Fibroblast of skin of right quadriceps (primary cell): ENCODE results near the gene COX5A.

Source experiments
- DNase-seq: peaks from one replicate; pipeline ENCODE4 v3.0.0-alpha.2; 2013

COX5A gene

DNA sequence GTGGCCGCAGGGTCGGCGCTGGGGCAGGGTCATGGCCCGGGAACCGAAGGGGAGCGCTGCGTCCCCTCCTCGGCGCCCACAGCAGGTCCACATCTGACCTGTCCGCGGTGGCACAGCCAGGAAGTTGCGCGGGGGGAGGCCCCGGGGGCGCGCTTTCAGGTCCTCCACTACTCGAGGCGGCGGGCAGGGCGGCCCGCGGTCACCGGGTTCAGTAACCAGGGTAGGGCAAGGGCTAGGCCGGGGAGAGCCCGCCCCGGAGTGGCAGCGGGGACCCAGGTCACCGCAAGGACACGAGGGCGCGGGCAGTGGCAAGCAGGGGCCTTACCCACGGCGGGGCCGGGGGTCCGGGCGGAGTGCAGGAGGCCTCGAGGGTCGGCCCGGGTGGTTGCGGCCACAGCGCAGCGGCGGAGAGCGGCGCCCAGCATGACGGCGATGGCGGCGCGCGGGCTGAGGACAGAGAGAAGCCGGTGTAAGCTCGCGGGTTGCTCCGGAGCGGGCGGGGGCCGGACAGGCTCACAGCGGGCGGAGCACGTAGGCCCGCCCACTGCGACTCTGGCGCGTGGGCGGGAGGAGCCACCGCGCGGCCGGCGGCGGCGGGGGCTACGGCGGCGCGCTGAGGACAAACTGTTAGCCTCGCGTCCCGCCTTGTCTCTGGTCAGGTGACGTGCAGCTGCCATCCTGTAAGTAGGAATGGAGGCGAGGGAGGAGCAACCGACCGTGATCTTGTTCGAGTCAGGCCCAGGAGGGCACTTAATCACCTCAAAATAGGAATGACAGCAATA lies at the start of gene COX5A:
COX5A (minus strand) TSS at position 484 of the 782 bp plus-strand sequence; CDS start at position 425, 59 bp downstream.
- DNase-seq, result peak; percentile 97

DNA sequence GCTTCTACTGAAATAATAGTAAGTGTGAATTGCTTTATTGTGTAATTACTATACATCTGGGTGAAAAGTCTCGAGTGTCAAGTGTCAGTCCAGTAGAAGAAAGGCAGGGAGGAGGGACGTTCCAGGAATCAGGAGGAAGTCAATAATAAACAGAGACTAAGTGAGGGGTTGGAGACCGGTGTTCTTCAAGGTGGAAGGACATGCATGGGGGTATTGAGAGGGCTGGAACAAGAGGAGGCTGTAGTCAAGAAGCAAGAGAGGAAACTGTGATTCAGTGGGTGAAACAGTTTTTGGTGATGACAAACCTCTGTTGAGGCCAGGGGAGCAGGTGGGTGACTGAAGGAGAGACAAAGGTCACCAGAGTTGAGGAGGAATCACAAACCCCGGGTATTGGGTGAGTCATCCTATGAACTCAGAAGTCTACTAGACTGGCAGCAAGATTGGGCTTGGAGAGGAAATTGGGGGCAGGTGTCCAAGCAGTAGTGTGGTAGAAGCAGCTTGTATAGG lies 45.9 kb upstream of the COX5A start:
- no peak for DNase-seq

DNA sequence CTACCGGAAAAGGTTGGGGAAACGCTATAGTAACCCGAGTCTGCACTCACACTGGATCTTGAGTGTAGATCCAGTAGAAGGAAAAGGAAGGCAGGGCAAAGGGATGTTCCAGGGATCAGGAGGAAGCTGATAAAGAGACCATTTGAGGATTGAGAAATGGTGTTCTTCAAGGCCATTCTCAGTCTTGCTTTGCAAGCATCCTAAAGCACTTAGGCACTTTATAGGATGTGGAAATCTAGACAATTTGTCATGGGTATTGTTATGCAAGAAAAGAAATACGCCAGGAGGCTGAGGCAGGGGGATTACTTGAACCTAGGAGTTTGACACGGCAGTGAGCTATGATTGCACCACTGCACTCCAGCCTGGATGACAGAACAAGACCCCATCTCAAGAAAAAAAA lies 44.3 kb upstream of the COX5A start:
- DNase-seq, result no peak

DNA sequence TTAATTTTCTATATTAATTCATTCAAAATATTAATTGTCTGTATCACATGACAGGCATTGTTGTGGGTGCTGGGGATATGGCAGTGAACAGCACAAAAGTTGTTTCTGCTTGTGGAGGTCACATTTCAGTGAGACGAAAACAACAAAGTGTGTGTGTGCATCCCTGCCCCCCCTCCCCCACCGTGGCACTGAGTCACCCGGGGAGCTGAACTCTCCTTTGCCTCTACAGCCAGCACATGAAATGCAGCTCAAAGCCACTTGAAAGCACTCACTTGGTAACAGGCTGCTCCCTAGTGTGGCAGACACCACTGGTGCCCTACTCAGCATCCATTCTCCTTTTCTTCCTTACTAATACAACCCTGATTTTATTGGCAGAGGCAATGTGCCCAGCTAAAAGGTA lies 40.6 kb upstream of the COX5A start:
- no peak for DNase-seq

DNA sequence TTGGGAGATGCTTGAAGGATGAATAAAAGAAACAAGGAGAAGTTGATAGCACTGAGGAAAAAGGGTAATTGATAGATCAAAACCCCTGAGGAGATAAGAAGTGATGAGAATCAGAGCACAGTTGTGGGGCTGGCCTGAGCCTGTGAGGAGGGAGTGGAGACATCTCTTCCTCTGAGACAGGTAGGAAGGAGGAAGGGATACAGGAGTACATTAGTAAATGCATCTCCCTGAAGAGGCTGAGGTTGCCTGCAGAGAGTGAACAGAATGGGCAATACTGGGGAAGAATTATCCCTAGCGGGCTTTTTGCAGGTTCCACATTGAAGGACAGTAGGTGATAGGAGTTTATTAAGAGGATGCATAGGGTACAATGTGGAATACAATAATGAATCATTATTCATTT lies 40.2 kb upstream of the COX5A start:
- DNase-seq, result no peak

DNA sequence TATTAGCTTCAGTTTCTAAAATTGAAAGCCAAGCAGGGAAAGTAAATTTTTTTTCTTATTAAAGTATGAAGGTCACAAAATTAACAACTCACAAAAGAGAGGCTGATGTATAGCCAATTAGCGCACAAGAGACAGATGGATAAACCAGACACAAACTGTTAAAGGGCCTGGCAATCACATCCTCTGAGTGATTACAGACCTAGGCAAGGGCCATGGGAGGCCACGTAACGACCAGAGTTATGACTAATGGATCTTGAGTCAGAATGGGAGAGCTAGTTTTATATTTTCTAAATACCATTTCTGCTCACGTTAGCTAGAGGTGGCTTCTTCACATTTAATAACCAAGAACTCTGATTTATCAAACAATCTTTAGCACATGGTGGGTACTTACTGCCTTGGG lies 39.7 kb upstream of the COX5A start:
- no peak for DNase-seq

DNA sequence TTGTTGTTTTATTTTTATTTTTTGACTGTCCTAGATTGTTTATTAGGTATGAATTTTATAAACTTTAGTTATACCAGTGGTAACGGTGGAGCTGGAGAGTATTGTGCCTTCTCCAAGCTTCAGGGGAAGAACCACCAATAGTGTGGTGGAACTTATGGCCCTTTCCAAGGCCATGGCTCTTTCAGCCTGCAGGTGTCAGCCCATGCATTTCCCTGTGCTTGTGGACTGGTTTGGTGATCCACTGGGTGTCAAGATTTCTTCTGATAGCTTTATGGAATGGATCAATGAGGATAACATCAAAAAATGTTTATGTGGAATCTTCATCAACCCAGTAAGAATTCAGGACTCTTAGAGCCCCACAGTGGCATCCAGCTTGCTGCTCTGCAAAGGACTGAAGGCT lies 38.3 kb upstream of the COX5A start:
- DNase-seq, result no peak

DNA sequence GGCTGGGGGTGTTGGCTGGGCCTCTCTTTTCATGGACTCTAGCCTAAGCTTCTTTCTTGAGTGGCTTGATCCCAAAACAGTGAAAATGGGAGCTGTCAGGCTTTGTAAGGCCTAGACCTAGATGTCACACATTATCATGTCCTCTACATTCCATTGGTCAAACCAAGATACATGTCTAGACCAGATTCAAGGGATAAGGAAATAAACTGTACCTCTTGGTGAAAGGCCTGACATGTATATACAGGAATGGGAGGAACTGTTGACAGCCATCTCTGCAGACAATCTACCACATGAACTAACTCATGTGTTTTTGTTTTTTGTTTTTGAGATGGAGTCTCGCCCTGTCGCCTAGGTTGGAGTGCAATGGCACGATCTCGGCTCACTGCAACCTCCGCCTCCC lies 29.8 kb upstream of the COX5A start:
- no peak for DNase-seq

DNA sequence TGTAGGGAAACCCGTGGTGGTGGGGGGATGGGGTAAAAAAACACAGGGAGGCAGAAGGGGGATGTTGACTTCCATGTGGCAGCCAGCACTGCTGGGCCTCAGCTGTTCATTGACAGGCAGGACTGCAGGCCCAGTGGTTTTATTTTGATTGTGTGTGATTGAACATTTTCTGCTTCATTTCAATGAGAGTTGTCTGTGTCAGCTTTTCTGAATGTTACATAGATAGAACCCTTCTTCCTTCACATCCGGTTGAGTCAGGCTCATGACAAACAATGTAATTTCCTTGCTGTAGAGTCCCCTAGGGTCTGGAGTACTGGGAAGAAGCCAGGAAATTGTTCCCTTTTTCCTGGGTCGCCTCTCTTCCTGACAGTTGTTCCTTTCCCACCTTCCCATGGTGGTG lies 26.9 kb upstream of the COX5A start:
- peak; percentile 65 for DNase-seq

DNA sequence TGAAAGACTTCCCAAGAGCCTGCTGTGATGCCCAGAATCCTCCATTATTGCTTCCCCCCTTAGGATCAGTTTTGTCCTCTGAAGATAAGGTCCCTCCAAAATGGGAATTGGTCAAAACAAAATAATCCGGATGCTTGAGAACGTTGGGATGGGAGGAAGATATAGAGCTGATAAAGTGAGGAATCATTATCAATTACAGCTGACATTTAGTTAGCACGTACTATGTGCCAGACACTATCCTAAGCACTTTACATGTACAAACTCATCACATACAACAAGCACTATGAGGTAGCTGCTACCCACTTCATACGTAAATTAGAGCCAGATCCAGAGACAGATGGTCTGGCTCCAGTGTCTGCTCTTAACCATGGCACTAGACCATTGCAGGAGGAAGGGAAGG lies 25.3 kb upstream of the COX5A start:
- no peak for DNase-seq

DNA sequence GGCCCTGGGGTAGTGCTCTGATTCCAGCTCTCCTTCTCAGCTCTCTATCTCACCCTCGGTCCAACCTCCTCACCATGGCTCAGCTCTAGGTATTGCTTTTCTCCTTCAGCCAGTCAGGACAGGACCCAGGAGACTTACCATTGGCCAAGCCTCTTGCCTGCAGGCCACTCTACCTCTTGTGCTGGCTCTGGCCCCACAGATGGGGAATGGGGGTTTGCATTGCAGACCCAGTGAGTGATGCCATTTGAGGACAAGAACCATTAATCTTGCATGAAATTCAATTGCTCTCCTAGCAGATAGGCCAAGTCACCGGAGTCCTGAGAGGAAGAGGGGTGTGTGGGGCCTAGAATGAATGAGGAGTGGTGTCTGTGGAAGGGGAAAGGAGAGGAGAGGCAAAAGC lies 24.8 kb upstream of the COX5A start:
- DNase-seq, result no peak

DNA sequence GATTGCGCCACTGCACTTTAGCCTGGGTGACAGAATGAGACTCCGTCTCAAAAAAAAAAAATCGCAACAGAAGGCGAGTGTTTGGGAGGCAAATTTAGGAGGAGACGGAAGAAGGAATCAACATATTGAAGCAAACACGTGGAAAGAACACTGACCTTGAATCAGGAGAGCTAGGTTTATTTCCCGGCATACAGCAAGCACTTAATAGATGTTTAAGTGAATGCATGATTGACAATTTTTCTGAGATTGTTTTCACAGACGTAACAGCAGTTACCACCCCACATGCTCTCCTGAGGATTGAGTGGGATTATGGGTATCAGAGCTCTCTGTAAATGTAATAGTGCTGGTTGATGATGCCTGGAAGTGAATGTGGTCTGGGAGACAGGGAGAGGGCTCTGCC lies 24.3 kb upstream of the COX5A start:
- no peak for DNase-seq

DNA sequence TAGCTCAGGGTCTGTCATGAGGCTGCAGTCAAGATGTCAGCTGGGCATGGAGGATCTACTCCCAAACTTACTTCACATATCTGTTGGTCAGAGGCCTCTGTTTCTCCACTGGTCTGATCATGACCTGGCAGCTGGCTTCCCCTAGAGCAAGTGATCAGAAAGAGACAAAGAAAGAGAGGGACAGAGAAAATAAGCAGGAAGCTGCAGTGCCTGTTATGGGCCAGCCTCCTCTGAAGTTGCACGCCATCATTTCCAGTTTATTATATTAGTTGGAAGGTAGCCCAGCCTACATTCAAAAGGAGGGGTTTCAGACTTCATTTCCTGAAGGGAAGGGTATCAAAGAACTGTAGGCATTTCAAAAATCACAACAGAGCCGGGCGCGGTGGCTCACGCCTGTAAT lies 23.7 kb upstream of the COX5A start:
- no peak for DNase-seq

DNA sequence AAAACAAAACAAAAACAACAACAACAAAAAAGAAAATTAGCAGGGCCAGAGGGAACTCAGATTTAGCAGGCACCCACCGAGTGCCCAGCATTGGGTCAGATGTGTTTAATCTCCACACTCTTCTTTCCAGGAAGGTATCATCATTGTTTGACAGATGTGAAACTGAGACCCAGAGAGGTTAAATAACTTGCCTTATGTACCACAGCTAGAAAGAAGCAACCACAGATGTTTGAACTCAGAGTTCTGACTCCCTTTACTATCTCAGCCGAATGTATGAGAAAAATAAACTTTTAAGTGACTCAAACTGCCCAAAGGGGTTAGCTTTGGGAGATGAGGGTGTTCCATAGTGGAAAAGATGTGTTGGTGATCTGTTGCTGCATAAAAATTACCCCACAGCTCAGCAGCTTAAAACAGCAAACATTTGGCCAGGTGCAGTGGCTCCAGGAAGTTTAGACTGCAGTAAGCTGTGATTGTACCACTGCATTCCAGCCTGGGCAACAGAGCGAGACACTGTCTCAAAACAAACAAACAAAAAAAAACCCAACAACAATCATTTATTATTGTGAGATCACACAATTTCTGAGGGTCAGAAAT lies 23.2 kb upstream of the COX5A start:
- DNase-seq, result no peak

DNA sequence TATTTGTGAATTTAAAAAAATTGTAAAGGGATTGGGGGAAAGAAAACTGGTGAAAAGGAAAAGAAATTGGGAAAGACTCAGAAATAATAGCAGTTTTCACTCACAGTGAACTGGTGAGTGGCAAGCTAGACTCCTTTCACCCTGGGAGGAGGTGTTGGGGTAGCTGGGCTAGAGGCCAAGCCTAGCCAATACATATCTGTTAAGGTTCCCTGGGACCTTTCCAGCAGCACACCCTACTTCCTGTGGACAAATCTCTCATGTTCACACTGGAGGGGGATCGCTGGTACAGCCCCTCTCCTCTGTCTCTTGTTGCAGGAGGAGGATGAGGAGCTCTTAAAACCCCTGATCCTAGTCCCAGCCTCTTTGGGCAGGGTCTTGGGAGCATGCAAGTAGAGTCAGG lies 22.4 kb upstream of the COX5A start:
- no peak for DNase-seq

DNA sequence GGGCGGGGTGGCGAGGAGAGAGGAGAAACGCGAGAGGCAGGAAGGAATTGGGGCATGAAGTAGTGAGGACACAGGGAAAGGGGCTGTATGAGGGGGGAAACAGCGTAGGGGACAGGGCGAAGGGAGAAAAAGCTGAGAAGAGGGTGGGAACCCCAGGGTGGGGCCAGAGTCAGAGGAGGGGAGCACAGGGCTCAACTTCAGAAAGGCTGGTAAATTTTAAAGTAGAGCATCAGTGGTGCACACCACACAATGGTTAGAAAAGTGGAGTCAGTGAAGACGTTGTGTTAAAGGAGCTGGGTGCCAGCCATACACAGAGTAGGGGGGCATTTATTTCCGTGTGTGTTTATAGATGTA lies 21.7 kb upstream of the COX5A start:
- no peak for DNase-seq

DNA sequence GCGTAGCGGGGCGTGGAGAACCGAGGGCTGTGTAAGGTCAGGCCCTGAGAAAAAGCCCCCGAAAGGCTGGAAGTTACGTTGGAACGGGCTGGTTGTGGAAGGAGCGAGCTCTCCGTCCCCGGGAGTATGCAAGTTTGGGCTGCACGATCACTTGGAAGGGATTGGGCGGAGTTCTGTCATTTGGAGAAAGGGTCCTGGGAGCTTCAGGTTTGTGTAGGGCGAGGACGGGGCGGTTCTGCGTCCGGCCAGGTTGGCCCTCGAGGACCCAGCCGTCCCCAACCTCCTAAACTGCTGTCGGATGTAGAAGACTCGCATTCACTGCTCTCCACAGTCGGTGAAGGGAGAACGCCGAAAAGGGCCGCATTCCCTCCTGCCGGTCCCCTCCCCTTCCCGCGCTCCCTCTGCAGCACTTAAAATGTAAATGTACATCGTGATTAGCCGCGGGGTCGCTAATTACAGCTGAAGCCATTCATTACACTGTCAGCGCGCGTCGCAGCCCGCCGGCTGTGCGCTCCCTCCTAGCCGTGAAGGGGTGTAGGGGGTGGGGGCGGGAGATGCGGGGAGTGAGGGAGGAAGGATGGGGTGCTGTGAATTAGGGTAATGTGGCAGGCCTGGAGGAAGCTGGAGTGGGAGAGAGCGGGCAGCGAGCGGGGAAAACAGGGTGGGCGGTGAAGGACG lies 21.2 kb upstream of the COX5A start:
- DNase-seq, result no peak

DNA sequence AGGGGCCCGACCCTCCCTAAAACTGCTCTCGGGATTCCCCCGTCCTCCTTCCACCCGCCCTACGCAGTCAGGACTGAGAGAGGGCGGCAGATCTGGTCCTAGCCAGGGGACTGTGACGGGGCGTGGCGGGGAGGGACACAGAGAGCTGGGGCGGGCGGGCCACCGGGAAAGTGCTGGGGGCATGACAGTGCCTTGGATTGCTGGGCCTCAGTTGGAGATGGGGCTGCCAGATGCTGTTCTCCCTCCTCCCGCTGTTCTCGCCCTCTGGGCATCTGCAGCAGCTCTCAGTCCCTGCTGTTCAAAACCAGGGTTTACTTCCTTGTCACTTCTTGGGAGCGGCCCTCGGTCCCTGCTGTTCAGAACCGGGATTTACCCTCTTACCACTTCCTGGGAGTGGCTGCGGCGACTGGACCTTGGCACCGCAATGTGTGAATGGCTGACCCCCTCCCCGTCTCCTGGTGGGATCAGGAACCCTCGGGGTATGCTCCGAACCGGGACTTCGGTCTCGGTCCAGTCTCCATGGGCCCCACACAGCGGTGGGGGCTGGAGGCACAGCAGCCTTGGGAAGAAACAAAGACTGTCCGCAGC lies 20.5 kb upstream of the COX5A start:
- DNase-seq, result peak; percentile 29

DNA sequence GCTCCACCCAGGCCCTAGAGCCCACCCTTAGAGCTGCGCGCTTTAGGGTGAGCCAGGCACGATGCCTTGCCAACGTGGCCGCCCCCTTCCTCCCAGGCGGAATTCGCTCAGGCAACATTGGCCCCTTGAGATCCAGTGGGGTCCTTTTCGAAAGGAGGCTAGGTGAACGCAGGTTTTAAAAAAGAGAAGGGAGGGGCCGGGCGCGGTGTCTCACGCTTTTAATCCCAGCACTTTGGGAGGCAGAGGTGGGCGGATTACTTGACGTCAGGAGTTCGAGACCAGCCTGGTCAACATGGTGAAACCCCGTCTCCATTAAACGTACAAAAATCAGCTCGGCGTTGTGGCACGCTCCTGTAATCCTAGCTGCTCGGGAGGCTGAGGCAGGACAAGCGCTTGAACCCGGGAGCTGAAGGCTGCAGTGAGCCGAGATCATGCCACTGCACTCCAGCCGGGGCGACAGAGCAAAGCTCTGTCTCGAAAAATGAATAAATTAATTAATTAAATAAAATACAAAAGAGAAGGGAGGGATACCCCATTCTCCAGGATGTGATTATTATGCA lies 19.7 kb upstream of the COX5A start:
- no peak for DNase-seq

DNA sequence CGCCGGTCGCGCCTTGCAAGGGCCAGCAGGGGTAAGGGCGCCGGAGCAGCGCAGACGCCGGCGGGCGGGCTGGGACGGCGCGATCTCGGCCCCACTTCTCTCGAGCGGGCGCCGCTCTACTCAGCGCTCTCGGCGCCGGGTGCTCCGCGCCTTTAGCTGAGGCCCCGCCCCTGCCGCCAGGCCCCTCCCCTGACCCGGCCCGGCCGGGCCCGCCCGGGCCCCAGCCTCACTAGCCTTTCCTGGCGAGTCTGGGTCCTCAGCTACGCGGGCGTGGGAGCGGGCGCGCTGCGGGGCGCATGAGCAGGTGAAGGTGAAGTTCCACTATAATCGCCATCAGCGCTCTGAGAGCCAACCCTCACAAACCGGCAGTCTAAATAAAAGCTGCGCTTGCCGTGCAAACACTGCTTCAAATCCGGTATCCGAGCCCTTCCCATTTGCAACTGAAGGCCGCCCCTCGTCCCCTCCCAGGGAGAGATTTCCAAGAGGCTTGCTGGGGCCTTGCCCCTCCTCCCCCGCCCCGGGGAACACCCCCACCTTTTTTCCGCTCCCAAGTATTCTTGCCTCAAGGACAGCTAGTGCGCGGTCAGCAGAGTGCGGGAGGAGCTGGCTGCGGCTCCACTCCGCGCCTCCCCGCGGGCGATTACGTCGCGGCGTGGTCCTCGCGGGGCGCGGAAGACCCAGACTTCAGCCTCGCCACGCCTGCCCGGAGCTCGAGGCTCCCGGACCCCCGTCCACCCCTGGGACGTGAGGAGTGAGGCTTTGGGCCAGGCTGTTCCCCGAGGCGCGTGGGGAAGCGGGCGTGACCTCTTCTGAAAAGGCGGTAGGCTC lies 19.0 kb upstream of the COX5A start, which contains the start of gene RPP25:
RPP25 (minus strand) TSS at position 125 of the 828 bp plus-strand sequence. CDS start 189 bp downstream, outside the sequence.
- peak; percentile 77 for DNase-seq

DNA sequence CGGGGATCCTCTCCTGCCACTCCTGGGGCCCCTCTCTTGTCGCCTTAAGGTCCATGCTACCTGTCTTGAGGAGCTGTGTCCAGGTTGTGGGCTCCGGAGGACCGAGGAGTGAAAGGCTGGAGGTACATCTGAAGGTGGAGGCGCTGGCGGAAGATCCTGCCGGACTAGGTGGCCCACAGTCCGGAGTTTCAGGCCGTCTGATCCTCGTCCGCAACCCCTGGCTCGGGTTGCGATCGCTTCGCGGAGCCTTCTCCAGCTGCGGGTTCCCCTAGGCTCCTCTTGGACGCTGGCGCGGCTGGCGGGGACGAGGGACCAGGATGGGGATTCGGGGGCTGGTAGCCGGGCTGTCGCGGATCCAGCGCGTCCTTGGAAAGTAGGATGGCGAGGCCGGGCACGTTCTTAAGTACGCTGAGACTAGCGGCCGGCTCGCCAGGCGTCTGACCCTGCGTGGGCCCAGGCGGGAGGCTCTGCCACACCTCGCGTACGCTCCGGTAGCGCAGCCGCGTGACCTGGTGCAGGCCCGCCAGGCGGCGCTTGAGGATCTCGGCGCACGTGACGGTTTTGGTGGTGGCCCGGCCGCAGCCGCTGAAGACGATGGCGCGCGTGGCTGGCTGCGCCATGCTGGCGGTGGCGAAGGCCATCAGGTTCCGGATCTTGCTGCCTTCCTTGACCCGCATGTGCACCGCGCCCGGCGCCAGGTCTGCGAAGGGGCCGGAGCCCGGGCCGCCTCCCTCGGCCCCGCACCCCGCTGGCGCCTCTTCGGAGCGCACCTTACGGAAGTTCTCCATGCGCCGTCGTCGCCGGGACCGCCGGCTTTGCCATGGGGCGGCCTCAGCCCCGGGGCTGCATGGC lies 18.1 kb upstream of the COX5A start:
- DNase-seq, result peak; percentile 63
